PC-9 (cell line): ENCODE results near the gene INSL6. TPM values are rescaled to one million over a fixed set of nuclear protein-coding genes. Genes with fewer than 3 reads are reported as not detected.

Experiments used
- BruUV-seq: library from RNA; stranded (reverse); fragments of 400-500 nt; replicated peaks from 2 replicates; lab custom pipeline; 2021; lab: Mats Ljungman, UMichigan
- CTCF ChIA-PET: fragments of 300-600 bp; sonication (Branson Sonifier 250); formaldehyde crosslinking; loops from one replicate; lab custom pipeline; 2022; ENCODE audit warnings: antibody characterized with exemption; lab: Charles Lee
- POLR2A ChIA-PET: fragments of 300-600 bp; sonication (Branson Sonifier 250); formaldehyde crosslinking; loops from one replicate; lab custom pipeline; 2022; ENCODE audit warnings: antibody characterized with exemption; ENCODE audit not compliant: unreplicated experiment; lab: Charles Lee
- DNase-seq, 2 experiments: peaks; one replicate each; pipeline versions ENCODE4 v3.0.0 to v3.0.0-alpha.2; 2015 to 2022; ENCODE audit warnings: mixed read lengths in 1 of 2
- H2AFZ ChIP-seq: fragments of 200-600 bp; sonication (generic); 2 replicates; pipeline ENCODE4 v1.8.1; 2017; ENCODE audit warnings: antibody characterized with exemption
- H3F3A ChIP-seq: fragments of 200-600 bp; sonication (generic); 2 replicates; pipeline ENCODE4 v1.8.1; 2017; ENCODE audit warnings: antibody characterized with exemption, mild to moderate bottlenecking, low read depth; ENCODE audit not compliant: insufficient read depth
- H3K27ac ChIP-seq: fragments of 200-600 bp; sonication (generic); 2 replicates; pipeline ENCODE4 v1.6.1; 2016; ENCODE audit warnings: mixed run types
- H3K27me3 ChIP-seq: fragments of 200-600 bp; sonication (generic); 2 replicates; pipeline ENCODE4 v1.6.1; 2016; ENCODE audit warnings: low read depth, mixed run types; ENCODE audit not compliant: insufficient read depth
- H3K36me3 ChIP-seq: fragments of 200-600 bp; sonication (generic); 2 replicates; pipeline ENCODE4 v1.6.1; 2016; ENCODE audit warnings: low read depth, mixed run types
- H3K4me1 ChIP-seq: fragments of 200-600 bp; sonication (generic); replicated peaks from 2 replicates; pipeline ENCODE4 v1.6.1; 2016; ENCODE audit warnings: mixed run types; ENCODE audit not compliant: insufficient read depth
- H3K4me2 ChIP-seq: fragments of 200-600 bp; sonication (generic); 2 replicates; pipeline ENCODE4 v1.6.1; 2017; ENCODE audit warnings: mixed run types
- H3K4me3 ChIP-seq: fragments of 200-600 bp; sonication (generic); 2 replicates; pipeline ENCODE4 v1.6.1; 2016; ENCODE audit warnings: mixed run types
- H3K79me2 ChIP-seq: fragments of 200-600 bp; sonication (generic); 2 replicates; pipeline ENCODE4 v1.6.1; 2017; ENCODE audit warnings: low read depth, mixed run types
- H3K9me2 ChIP-seq: fragments of 200-600 bp; sonication (generic); 2 replicates; pipeline ENCODE4 v1.8.1; 2017; ENCODE audit warnings: mild to moderate bottlenecking; ENCODE audit not compliant: insufficient read depth
- H3K9me3 ChIP-seq: fragments of 200-600 bp; sonication (generic); 2 replicates; pipeline ENCODE4 v1.8.1; 2016; ENCODE audit warnings: low read depth; ENCODE audit not compliant: insufficient read depth
- H4K20me1 ChIP-seq: fragments of 200-600 bp; sonication (generic); 2 replicates; pipeline ENCODE4 v1.8.1; 2017; ENCODE audit not compliant: insufficient read depth
- CTCF ChIP-seq: fragments of 200-600 bp; sonication (generic); conservative IDR thresholded peaks from 2 replicates; pipeline ENCODE4 v1.6.1; 2017; ENCODE audit warnings: mixed run types, antibody characterized with exemption, mild to moderate bottlenecking, moderate library complexity
- EZH2 ChIP-seq: fragments of 200-600 bp; sonication (generic); IDR thresholded peaks from 2 replicates; pipeline ENCODE4 v1.8.0; 2017; ENCODE audit warnings: antibody characterized with exemption, low read depth
- intact Hi-C: fragments of 100-400 bp; cut with micrococcal nuclease; formaldehyde crosslinking; loops from one replicate; pipeline ENCODE4 v1.10.0; 2022; ENCODE audit not compliant: unreplicated experiment
- total RNA-seq: library from RNA; stranded (reverse); gene quantifications from 2 replicates; pipeline ENCODE4 v1.2.3, GENCODE V29; 2021

INSL6 gene
- total RNA-seq, 1 experiment from 2014 or later, result not detected

- H3K79me2 ChIP-seq, result no peaks in the 10 kb centered on the region
- no peaks in the 10 kb centered on the region for H3K4me1 ChIP-seq
- no peak overlapping the region for H3K27ac ChIP-seq
- no peaks in the 10 kb centered on the region for H3K9me3 ChIP-seq
- no peak for DNase-seq
- no peak overlapping the region for H3K4me2 ChIP-seq
- no peaks in the 10 kb centered on the region for H3K9me2 ChIP-seq
- intact Hi-C loops, result no loop called here
- POLR2A ChIA-PET, result no interaction called here
- CTCF ChIA-PET, result no interaction called here
- H3F3A ChIP-seq, result no peaks in the 10 kb centered on the region
- BruUV-seq, result no TSS peak
- H3K4me3 ChIP-seq, result no peak overlapping the region
- no peaks in the 10 kb centered on the region for H3K27me3 ChIP-seq
- no peaks in the 10 kb centered on the region for H3K36me3 ChIP-seq
- TF ChIP-seq CTCF, result no peak
- no peak for TF ChIP-seq EZH2
- no peaks in the 10 kb centered on the region; the same call in 1 of the 2 replicates for H4K20me1 ChIP-seq
- no peak overlapping the region for H2AFZ ChIP-seq
Measured at GRCh38 chr9:5122116-5122515, 63.3 kb downstream of the INSL6 start.

GRCh38 chr9:5113994-5114748 is 71.3 kb downstream of the INSL6 start:
- Histone ChIP-seq H3K4me3 (no peak overlapping the region), H3K9me2 (no peaks in the 10 kb centered on the region), H4K20me1 (no peaks in the 10 kb centered on the region; the same call in 1 of the 2 replicates), H3K36me3 (no peaks in the 10 kb centered on the region), H3K4me2 (no peak overlapping the region), H3K79me2 (no peaks in the 10 kb centered on the region), H3K27me3 (no peaks in the 10 kb centered on the region), H3K4me1 (no peaks in the 10 kb centered on the region), H3K9me3 (no peaks in the 10 kb centered on the region), H3K27ac (no peak overlapping the region), H2AFZ (no peak overlapping the region), H3F3A (no peaks in the 10 kb centered on the region)
- intact Hi-C loops, result no loop called here
- BruUV-seq, result no TSS peak
- DNase-seq, result no peak
- ChIA-PET CTCF (no interaction called here), POLR2A (no interaction called here)
- TF ChIP-seq CTCF (no peak), EZH2 (no peak)

Other genes starting within 250 kb of the INSL6 start
- 2.7 and 4.9 TPM in 2 replicates for gene JAK2, start 200.4 kb downstream of the INSL6 start, total RNA-seq
- not detected in 2 replicates for gene INSL4, start 45.8 kb upstream of the INSL6 start, total RNA-seq
- gene RLN2, start 119.1 kb upstream of the INSL6 start, total RNA-seq, result 1.2 and 2.9 TPM in 2 replicates
- 0.83 TPM in 1 of 2 replicates, not detected in the other for gene RLN1, start 154.2 kb upstream of the INSL6 start, total RNA-seq